ENCODE data around the gene LCNL1.

The LCNL1 gene

GRCh38 chr9:137013571-137013940 lies 30.8 kb downstream of the LCNL1 start:
- no peak for DNase-seq

GRCh38 chr9:137014166-137014565 lies 31.4 kb downstream of the LCNL1 start:
- no peak for DNase-seq

- DNase-seq, result no peak
Observed at GRCh38 chr9:137014776-137015539, 32.2 kb downstream of the LCNL1 start.

- DNase-seq, result no peak
Observed at GRCh38 chr9:137015540-137015930, 32.7 kb downstream of the LCNL1 start.

DNA sequence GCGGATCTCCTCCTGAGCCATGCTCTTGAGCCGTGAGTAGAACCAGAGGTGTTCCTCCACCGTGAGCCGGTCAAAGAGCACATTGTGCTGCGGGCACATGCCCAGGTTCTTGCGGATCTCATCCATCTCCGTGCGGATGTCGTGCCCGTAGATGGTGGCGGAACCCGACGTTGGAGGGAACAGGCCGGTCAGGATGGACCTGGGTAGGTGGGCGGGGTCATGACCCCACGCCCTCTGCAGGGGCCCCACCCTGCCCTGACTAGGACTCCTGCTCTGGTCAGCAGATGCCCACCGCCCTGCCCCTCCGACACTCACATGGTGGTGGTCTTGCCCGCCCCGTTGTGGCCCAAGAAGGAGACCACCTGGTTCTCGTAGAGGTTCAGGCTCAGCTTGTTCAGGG lies 33.2 kb downstream of the LCNL1 start:
- no peak for DNase-seq

DNA sequence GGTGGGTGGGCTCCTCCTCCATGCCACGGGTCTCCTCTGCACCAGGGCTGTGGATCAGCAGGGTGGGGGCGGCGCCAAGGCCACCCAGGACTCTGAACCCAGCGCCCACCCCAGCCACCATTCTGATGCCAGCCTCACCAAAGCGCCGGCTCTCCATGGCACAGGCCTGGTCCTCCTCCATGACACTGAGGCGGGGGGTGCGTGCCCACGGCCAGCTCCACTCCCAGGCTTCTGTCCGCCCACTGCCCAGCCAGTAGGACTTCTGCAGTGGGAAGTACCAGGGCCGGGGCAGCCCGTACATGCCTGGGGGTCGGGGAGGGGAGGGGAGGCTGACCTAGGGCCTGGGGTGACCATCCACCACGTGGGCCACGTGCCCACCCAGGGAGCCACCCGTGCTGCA lies 33.6 kb downstream of the LCNL1 start:
- DNase-seq, result no peak

DNA sequence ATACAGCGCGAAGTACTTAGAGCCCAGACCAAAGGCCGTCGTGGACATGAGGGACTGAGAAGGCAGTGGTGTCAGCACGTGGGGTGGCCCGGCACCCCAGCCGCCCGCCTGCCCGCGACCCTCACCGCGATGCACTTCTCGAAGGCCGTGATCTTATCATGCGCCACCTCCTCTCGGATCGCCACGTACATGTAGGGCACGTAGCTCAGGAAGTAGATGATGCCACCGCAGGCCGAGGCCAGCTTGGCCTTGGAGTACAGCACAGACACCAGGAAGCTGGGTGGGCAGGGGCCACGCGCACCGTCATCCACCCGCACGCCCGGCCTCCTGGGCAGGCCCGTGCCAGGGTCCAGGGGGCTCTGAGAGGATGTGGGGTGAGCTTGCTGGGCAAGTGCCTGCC lies 34.3 kb downstream of the LCNL1 start:
- no peak for DNase-seq

DNA sequence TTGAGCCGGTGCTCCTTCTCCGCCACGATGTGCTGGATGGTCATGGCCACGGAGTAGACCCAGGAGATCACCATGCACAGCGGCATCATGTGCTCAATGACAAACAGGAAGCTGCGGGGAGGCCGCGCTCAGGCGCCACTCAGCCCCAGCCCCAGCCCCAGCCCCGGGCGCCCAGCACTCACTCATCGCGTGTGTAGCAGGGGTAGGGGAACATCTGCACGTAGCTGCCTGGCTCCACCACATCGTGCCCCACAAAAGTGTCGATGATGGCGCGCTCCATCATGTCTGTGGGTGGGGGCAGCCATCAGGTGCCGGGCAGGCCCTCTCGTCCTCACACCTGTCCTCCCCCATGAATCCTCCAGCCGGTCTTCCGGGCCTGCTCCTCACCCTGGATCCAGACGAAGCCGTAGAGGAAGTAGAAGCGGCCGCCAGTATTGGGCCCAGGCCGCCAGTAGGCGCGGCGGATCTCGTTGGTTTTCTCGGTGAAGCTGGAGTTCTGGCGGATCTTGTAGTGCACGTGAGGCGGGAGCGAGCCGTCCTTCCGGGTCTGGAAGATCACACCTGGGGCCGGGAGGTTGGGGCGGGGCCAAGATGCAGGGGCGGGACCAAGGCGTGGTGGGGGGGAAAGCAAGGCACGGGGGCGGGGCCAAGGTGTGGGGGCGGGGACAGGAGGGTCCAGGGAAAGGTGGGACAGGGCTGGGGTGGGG lies 35.2 kb downstream of the LCNL1 start:
- no peak for DNase-seq

- no peak for DNase-seq
Observed at GRCh38 chr9:137018761-137019559, 36.2 kb downstream of the LCNL1 start.

DNA sequence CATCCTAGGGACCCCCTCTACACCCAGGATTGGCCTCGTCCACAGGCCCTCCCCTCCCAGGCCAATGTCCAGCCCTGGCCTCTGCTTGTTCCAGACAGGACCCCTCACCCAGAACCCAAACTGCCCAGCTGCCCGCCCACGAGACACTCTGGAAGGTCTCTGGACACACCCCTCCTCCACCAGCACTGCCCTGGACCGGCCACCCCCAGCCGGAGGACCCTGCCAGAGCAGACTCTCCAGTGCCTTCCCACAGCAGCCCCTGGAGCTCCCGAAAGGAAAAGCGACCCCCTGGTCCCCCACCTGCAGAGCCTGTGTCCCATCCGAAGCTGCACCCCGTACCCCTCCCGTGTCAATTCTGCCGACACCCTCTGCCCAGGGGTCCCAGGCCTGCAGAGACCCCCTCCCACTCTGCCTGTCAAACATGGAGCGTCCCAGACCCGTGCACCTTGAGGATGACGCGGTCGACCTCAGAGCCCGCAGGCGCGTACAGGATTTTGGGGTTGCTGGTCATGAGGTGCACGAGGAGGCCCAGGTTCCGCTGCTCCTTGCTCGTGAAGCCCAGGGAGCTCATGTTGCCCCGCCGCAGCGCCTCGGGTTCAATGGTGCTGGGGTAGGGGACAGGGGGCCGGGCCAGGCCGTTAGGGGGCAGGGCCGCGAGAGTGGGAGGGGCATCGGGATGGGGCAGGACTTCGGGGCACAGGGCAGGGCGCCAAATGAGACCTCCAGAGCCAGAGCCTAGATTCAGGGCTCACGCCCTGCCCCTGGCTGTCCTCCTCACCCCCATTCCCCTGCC lies 37.3 kb downstream of the LCNL1 start:
- DNase-seq, result no peak

GRCh38 chr9:137020771-137021567 lies 38.2 kb downstream of the LCNL1 start:
- DNase-seq, result no peak

GRCh38 chr9:137021568-137021978 lies 38.8 kb downstream of the LCNL1 start:
- no peak for DNase-seq

DNA sequence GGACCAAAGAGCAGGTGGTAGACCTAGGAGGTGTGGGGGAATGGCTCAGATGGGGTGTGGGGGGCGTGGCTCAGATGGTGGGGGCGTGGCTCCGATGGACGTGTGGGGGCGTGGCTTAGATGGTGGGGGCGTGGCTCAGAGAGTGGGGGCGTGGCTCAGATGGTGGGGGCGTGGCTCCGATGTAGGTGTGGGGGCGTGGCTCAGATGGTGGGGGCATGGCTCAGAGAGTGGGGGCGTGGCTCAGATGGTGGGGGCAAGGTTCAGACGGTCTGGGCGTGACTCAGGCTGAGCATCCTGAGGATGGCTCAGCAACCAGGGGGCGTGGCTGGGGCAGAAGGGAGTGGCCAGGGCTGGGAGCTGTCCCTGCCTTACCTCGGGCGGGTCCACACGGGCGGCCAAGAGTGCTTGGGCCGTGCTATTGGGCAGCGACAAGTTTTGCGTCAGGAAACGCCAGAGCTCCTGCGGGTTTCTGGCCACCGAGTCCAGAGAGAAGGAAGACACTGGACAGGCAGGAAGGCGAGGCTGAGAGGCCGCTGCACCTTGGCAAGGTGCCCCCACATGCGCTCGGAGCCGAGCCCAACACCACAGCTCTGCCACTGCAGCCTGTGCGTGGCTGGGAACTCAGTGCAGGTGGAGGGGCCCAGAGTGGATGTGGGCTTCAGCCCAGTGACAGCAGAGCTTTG lies 39.3 kb downstream of the LCNL1 start:
- peak; percentile 83 to 91 (median 89) for DNase-seq

GRCh38 chr9:137022662-137023008 lies 39.8 kb downstream of the LCNL1 start:
- no peak for DNase-seq

GRCh38 chr9:137023157-137023556 lies 40.4 kb downstream of the LCNL1 start:
- DNase-seq, result no peak

GRCh38 chr9:137023583-137023991 lies 40.8 kb downstream of the LCNL1 start:
- no peak for DNase-seq

- DNase-seq, result no peak
Observed at GRCh38 chr9:137025517-137025966, 42.7 kb downstream of the LCNL1 start.

DNA sequence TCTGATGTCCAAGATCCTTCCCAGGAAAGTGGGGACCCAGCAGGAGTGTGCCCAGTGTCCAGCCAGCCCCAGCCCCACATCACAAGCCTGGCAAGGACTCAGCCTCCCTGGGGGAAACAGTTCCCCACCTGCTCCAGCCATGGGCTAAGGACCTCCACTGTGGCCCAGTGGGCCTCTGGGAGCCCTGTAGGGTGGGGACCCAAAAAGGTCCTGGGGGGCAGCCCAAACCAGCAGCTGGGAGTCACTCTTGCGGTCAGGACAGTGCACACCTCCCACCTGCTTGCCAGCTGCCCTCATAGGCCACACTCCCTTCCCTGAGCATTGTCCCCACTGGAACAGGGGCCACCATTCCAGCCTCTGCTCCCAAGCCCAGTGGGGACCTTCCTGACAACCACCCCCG lies 43.6 kb downstream of the LCNL1 start:
- DNase-seq, result no peak

DNA sequence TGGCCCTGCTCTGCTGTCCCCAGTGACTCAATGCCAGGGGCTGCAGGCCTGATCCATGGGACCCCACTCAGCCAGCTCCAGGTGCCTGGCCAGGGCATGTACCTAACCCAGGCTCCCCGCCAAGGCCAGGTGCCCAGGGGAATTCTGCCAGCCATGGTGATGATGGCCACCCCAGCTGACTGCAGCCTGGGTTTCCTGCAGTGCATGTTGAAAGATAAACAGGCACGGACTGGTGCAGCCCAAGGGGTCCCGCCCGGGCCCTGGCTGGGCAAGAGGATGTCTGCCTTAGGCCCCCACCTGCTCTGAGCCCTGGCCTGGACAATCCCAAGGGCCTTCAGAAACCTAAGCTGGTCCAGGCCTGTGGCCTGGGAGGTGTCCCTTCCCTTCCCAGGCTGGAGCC lies 44.0 kb downstream of the LCNL1 start:
- no peak for DNase-seq

DNA sequence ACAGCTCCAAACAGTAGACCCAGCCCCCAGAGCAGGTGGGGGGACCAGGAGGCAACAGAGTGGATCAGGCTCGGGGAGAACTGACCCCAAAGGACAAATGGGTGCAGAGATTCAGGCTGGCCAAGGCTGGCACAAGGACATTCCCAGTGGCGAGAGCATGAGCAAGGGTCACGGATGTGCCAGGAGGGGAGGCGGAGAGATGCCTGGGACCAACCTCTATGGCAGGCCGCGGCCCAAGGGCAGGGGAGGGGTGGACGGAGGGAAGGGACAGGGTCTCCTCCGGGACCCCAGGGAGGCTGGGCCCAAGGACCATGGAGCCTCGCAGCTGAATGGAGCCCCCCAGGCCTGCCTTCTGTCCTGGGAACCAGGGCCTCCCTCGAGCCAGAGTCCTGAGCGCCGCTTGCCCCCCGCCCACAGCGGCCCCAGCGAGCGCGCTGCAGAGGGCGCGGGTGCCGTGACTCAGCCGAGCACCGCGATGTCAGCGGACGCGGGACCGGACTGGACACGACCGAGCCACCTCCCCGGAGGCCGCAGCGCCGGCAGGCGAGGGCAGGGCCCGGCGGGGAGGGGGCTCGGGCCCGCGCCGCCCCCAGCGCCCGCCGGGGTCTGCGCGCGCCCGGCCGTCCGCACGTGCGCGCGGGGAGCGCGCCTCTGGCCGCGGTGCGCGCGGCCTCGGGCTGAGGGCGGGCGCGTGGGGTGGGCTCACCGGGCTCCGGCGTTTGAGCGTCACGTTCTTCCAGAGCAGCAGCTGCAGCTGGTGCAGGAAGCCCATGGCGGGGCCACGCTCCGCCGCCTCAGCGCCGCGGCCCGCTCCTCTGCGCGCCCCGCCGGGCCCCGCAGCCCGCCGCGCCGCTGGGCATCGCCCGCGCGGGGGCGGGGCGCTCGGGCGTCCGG lies 44.8 kb downstream of the LCNL1 start, which contains the start of gene ABCA2:
TSS of gene ABCA2 (minus strand) at position 869 of the 894 bp plus-strand sequence. CDS start at position 772, 97 bp downstream.
- peak in 2 of 3 donors; percentile 30 to 54 for DNase-seq
